ENCODE data around the gene CNOT3.
"Not testable (repeated sequence)": the region's sequence is repeated elsewhere in the genome, so short reads cannot be mapped to it uniquely, and the experiment has no call there.

CNOT3 gene

DNA sequence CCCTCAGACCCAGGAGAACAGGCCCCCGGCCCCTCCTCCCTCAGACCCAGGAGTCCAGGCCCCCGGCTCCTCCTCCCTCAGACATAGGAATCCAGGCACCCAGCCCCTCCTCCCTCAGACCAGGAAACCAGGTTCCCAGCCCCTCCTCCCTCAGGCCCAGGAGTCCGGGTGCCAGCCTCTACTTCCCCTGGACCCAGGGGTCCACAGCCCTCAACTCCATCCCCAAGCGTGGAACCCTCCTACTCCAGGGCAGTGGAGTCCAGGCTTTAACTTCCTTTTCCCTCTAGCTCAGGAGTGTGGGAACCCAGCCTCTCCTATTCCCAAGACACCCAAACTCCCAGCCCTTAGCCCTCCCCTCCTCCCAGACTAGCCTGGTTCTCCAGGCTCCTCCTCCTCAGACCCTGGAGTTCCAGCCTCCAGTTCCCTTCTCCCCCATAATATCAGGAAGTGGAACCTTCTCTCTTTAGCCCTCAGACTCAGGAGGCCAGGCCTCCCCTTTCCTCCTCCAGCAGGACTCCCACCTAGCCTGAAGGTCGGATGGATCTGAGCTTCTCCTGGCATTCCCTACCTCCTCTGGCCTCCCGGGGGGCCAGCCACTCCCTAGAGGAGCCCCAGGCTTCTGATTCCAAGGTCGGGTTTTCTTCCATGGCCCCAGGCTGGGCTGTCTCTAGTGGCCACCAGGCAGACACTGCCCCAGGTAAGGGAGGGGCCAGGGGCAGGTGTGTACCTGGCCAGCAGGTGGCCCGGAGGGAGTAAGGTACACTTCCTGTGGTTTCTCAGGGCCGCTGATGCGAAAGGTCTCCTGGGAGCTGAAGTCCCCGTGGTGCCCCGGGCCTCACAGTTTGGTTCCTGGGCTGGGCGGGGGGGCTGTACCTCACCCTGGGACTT is 35.2 kb downstream of the CNOT3 start, which contains the start of gene TMC4:
Gene TMC4 (minus strand): TSS at position 690 of the 888 bp plus-strand sequence. CDS start 43 bp downstream, at position 647.
- no peak for DNase-seq

DNA sequence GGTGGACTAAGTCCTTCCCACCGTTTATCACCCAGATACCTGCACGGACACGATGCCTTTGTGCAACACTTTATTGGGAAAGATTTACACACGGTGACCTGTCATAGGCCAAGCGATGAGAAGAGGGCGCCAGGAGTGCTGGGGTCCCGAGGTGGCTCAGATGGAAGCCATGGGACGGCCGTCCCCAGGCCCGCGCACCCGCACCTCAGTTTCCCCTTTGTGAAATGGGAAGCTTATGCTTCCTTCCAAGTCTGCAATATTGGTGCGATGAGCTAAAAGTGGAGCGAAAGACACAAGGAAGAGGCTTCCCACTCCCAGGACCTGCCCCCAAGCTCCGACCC is 35.8 kb downstream of the CNOT3 start:
- no peak for DNase-seq

DNA sequence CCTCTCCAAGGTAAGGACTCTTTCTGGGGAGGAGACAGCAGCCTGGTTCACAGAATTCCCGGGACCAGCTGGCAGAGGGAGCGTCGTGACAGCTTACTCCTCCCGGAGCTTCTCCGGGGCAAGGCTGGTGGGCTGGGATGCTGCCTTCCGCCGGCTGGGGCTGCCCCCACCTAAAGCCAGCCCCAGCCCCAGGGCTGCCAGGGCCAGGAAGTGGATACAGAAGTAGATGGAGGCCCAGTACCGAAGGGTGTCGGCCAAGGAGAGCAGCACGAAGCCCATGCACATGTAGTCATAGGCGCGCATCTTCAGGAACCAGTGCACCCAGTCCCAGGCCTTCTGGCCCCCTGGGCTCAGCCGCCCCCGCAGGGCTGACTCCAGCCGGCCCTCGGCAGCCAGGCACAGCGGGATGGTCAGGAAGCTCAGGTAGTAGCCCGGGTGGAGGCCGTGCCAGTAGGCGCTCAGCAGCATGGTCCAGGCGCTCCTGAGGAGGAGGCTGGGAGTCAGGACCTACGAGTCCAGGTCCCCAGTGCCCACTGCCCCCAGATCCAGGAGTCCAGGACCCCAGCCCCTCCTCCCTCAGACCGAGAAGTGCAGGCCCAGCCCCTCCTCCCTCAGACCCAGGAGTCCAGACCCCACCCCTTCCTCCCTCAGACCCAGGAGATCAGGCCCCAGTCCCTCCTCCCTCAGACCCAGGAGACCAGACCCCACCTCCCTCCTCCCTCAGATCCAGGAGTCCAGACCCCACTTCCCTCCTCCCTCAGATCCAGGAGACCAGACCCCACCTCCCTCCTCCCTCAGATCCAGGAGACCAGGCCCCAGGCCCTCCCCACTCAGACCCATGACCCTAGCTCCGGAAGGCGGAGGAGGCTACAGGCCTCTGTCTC is 36.6 kb downstream of the CNOT3 start:
- DNase-seq: no peak

DNA sequence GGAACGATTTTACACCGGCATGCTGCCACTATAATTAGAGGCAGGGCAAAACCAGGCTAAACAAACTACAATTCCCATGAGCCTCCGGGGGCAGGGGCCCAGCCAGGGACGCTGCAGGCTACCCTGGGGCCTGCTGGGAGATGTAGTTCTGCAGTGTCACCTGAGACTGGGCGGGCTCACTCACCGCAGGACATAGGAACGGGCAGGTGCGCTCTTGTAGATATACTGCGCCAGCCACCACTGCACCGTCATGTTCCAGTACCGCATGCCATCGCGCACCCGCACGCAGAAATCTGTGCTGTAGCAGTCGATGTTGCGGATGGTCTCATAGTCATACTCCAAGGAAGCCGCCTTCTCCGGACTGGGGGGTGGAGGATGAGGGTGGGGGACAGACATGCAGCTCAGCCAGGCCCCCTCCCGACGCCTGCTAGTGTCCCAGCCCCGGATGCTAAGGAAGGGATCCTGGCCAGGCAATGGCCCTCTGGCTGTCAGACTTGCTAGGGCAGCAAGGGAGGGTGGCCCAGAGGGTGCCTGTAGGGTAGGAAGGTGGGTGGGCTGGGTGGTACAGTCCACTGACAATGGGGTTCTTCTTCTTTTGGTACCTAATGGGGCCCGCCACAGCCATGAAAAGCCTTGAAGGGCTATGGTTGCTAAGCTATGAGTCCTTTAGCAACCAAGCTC is 41.2 kb downstream of the CNOT3 start:
- peak; percentile 35 for DNase-seq

DNA sequence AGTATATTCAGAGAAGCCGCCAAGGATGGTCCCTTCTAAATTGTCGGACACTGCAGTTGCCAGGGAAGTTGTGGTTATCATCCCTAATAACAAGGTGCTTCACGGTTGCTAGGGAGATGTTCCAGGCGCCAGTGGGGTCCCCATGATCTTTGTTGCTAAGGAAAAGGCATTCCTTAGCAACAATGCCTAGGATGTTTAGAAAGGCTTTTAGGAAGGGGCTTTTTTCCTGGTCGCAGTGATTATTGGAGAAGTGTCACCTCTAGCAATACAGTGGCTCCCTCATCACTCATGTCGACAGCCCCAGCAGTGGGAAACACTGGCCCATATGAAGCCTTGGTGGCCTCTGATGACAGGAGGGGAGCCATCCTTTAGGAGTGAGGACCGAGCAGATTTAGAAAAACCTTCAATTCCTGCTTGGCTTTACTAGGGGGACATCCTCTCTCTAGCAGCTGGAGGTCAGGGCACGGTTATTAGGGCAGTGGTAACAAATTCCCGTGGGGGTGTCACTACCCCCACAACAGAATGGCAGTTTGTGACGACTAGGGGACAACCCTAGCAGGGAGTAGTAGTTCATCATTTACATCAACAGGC is 41.8 kb downstream of the CNOT3 start:
- DNase-seq: no peak

DNA sequence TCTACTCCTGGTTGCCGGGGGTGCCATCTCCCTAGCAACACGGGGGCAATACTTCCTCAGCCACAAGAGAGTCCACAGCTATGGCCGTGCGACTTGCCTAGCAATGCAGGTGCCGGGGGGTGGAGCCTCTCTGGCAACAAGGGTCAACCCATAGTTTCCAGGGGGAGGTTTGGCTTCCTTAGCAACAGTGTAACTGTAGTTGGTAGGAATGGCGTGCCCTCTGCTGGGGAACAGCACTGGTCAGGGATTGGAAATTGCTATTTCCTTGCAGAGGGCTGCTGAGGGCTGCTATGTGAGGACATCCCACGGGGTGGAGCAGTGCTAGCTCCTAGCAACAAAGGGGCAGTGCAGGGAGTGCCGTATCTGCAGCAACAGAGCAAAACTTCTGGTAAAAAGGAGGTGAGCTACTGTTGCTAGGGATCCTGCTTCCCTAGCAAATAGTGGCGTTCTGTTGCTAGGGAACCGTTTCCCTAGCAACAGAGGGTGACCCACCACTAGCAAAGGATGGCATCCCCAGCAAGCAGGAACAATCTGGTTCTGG is 42.4 kb downstream of the CNOT3 start:
- no peak for DNase-seq

DNA sequence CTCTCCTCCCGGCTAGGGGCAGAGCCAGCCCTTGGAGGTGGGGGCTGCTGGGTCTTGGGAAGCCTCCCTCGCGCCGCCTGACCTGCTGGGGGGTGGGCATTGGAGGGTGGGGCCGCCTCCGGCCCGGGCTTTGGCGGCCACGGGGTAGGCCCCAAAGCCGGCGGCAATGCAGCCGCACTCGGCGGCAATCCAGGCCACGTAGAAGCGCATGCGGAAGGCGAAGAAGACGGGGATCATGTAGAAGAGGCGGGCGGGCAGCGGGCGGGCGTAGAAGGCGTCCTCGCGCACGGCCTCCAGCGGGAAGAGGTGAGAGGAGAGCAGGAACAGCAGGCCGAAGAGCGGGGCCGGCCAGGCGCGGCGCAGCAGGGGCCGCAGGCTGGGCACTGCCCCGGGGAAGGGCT is 43.1 kb downstream of the CNOT3 start:
- DNase-seq: no peak

DNA sequence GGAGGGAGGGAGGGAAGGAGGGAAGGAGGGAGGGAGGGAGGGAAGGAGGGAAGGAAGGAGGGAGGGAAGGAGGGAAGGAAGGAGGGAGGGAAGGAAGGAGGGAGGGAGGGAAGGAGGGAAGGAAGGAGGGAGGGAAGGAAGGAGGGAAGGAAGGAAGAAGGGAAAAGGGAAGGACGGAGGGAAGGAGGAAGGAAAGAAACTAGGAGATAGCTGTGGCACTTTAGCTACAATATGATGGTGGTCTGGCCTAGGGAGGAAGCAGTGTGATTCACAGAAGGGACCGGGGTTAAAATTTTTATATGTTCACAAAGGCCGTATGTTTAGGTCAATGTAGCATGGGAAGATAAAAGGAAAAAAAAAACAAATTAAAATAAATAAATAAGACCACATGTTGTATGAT is 44.3 kb downstream of the CNOT3 start:
- DNase-seq: not testable (repeated sequence)

DNA sequence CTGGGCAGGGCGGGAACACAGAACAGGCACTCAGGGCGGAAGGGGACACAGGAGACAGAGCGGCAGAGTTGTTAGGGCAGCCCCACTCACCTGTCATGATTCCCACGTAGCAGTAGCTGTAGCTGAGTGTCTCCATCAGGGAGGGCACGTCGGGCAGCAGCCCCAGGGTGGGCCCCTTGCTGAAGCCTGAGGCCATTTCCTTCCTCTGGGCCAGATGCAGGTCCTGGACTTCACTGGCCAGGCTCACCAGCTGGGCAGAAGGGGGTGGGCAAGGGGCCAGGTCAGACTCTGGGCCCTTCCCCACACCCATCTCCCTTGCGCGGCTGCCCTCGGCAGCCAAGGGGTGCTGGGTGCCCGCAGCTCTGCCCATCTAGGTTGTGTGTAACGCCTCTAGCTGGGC is 45.9 kb downstream of the CNOT3 start:
- DNase-seq: no peak

DNA sequence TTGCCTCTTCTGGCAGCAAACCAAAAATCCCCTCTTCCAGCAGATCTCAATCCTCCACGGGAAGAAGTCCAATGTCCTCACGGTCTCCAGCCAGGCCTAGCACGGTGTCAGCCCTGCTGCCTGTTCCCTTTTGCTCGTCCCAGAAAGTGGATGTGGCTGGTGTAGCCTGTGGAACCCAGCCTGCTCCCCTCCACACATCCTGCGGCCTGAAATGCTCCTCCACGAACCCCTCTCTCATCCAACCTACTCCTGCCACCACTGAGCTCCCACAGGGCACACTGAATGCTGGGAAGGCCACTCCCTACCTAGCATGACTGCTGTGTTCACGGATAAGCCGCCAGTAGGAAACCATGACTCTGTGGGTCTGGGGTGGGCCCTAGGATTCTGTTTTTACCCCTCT is 48.8 kb downstream of the CNOT3 start:
- no peak for DNase-seq

DNA sequence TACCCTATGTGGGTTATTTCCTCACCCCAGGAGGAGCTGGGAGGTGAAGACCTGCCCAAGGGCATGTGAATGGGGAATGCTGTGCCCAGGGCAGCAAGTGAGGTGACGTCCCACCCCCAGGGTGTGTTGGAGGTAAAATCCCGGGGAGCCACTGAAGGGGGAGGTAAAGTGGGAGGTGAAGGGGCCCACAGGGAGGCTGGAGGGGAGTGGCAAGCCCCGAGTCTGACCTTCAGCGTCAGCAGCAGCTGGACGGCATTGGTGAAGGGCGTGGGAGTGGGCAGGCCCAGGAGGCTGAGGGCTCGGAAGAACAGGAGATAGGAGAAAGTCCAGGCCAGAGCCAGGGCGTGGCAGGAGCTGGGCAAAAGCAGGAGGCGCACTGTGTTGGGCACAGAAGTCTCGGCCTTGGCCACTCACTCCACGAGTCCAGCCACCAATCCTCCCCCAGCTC is 49.4 kb downstream of the CNOT3 start:
- no peak for DNase-seq

DNA sequence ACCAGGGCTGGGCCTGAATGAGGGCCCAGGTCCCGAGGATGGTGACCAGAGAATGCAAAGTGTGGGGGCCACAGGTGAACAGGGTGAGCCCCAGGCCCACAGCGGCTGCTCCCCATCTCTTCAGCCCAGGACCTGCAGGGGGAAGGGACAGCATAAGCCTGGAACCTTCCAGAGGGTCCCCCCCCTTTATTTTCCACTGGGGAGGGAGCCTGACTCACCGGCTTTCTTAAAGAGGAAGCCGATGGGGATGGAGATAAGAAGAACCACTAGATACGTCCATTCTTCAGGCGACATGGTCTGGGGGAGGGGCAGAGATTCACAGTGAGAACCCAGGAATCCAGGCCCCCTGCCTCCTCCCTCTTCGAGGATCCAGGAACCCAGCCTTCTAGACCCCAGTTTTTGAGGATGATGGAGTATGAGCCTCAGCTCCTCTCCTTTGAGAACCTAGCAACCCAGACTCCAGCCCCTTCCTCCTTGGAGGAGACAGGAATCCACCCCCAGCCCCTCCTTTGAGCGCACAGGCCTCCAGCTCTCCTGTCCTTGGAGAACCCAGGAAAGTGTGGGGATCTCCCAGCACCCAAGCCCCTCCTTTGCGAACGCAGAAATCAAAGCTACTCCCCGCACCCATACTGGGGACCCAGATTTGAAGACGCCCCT is 50.8 kb downstream of the CNOT3 start:
- no peak for DNase-seq

DNA sequence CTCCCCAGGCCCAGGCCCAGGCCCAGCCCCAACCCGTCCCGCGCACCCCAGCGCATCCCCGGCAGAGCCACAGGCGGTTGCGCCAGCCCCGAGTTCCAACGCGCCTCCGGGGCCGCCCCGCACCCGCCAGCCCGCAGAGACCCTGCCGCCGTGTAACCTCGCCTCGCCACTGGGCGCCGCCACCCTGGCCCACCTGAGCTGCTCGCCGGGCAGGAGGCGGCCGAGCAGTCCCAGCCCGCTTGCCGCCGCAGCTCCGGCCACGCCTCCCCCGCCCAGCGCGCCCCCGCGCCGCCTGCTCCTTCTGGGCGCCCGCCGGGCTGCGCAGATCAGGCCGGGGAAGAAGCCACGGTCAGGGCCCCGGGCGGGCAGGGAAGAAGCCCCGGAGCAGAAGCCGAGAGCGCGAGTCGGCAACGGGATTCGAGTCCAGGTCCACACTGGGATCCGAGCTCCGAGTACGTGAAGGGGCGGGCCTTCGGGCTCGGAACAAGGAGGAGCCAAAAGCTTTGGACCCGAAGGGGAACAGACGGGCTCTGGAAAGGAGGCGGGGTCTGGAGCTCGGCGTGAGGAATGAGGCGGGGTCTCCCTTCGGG is 51.7 kb downstream of the CNOT3 start, which contains the start of gene MBOAT7:
Gene MBOAT7 (minus strand): TSS at position 436 of the 590 bp plus-strand sequence. CDS start 1,072 bp downstream, outside the sequence.
- no peak for DNase-seq

DNA sequence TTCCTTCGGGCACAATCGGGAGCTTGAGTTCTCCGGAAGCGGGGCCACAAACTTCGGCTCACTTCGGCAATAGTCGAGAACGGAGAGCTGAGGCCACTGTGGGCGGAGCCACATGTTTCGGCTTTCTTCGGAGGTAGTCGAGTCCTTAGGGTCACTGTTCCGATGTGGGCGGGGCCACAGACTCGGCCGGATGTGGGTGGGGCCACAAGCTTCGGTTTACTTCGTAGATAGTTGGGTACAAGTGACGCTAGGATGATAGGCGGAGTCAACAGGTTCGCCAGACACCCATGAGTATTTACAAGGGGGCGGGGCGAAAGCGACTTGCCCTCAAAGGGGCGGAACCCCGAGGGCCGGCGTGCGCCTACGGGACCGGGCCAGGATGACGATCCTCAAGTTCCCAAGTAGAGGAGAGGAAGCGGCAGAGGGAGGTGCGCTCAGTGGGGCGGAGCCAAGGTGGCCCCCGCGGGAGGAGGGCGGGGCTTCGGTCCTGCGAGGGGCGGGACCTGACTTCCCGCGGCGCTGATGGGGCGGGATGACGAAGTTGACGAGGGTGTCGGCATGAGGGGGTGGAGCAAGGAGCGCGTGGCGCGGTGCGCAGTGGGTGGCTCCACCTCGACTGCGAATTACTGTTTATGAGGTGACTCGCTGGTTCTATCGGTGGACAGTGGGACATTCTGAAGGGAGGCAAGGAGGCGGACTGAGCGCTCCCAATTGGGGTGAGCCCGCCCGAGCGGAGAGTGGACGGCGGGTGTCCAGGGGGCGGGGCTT is 52.4 kb downstream of the CNOT3 start:
- DNase-seq: peak; percentile 100

DNA sequence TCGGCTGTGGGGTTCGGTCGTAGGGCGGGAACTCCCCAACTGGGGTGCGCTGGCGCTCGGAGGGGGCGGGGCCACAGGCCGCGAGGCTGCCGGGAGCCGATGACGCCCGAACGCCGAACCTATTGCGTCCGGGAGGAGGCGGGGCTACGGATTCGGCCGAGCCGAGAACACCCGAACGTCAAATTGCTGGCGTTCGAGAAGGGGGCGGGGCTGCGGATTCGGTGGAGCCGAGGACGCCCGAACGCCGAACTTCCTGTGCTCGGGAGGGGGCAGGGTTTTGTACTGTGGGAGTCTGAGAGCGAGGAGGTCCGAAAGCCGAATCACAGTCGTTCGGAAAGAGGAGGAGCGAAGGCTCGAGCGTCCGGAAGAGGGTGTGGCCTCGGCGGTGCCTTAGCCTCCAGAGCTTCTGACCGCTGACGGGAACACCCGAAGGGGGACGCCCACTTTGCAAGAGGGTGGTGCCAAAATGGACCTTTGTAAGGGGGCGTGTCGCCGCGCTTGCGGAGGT is 53.0 kb downstream of the CNOT3 start:
- DNase-seq: peak; percentile 100

DNA sequence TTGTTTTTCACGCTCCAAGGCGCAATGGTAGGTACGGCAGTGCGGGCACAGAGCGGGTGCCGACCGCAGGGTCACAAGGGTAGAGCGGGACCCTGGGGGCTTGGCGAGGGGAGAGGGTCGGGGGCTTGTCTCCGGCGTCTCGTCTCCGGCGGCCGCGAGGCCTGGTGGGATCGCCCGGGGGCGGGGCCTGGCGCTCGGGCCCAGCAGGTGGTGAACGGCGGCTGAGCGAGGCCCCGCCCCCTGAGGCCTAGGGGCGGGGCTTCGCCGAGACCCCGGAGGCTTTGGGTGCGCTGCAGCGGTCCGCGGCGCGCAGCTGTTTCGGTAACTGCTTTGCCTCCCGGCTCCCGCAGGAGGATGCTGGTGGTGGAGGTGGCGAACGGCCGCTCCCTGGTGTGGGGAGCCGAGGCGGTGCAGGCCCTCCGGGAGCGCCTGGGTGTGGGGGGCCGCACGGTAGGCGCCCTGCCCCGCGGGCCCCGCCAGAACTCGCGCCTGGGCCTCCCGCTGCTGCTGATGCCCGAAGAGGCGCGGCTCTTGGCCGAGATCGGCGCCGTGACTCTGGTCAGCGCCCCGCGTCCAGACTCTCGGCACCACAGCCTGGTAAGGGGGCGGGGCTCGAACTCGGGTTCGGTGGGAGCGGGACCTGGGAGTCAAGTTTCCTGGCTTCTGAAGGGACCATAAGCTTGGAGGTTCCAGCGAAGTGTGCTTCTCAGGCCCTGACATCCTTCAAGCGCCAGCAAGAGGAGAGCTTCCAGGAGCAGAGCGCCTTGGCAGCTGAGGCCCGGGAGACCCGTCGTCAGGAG is 53.6 kb downstream of the CNOT3 start, which contains the start of gene TSEN34:
Gene TSEN34 (plus strand): TSS at position 298 of the 800 bp plus-strand sequence. CDS start 57 bp downstream, at position 355.
- peak; percentile 89 for DNase-seq

DNA sequence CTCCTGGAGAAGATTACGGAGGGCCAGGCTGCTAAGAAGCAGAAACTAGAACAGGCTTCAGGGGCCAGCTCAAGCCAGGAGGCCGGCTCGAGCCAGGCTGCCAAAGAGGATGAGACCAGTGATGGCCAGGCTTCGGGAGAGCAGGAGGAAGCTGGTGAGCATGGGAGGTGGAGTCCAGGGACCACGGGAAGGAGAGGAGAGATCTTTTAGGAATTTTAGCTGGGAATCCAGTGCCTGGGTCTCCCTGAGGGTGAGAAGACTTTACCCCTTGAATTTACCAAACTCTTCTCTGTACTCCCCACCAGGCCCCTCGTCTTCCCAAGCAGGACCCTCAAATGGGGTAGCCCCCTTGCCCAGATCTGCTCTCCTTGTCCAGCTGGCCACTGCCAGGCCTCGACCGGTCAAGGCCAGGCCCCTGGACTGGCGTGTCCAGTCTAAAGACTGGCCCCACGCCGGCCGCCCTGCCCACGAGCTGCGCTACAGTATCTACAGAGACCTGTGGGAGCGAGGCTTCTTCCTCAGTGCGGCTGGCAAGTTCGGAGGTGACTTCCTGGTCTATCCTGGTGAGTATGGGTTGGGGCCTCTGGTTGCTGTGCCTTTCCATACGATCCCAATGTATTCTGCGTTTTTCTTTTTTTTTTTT is 54.4 kb downstream of the CNOT3 start:
- no peak for DNase-seq

DNA sequence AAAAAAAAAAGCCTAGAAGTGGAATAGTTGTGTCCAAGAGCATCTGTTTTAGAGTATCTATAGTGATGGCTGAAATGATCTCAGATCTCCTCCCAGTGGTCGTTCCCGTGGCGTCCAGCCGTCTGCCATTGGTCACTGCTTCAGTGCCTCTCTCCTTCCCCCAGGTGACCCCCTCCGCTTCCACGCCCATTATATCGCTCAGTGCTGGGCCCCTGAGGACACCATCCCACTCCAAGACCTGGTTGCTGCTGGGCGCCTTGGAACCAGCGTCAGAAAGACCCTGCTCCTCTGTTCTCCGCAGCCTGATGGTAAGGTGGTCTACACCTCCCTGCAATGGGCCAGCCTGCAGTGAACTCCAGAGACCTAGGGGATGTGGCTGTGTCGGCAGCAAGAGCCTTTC is 55.4 kb downstream of the CNOT3 start:
- no peak for DNase-seq

DNA sequence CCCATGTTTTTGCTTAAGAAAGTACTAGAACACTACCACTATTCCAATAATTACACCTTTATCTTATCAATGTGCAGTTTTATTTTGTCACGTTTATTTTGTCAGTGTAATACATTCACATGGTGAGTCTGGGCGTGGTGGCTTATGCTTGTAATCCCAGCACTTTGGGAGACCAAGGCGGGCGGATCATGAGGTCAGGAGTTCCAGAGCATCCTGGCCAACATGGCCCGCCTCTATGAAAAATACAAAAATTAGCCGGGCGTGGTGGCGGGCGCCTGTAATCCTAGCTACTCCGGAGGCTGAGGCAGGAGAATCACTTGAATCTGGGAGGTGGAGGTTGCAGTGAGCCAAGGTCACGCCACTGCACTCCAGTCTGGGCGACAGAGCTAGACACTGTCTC is 56.9 kb downstream of the CNOT3 start:
- not testable (repeated sequence) for DNase-seq
